Muscle layer of duodenum (tissue), 2 donors: ENCODE measurements around the gene SRR.

Experiments
- H3K27ac ChIP-seq: one replicate; pipeline ENCODE4 v1.7.0; 2013; ENCODE audit warnings: mild to moderate bottlenecking, low read length
- H3K27me3 ChIP-seq: one replicate; pipeline ENCODE4 v1.7.0; 2013; ENCODE audit warnings: low read depth, mild to moderate bottlenecking, control low read depth, low read length
- H3K36me3 ChIP-seq, 2 donors: one replicate each; pipeline ENCODE4 v1.7.0; 2013; ENCODE audit warnings: low read length in 2 of 2, control low read depth in 1 of 2, mild to moderate bottlenecking in 1 of 2; ENCODE audit not compliant: insufficient read depth in 2 of 2, control insufficient read depth in 1 of 2
- H3K4me1 ChIP-seq, 2 donors: one replicate each; pipeline ENCODE4 v1.7.0; 2013; ENCODE audit warnings: low read length in 2 of 2, mild to moderate bottlenecking in 2 of 2, control low read depth in 1 of 2, moderate library complexity in 1 of 2; ENCODE audit not compliant: insufficient read depth in 2 of 2, control insufficient read depth in 1 of 2
- H3K4me3 ChIP-seq, 2 donors: one replicate each; pipeline ENCODE4 v1.7.0; 2013; ENCODE audit warnings: low read length in 2 of 2, low read depth in 1 of 2, mild to moderate bottlenecking in 1 of 2
- H3K9me3 ChIP-seq, 2 donors: one replicate each; pipeline ENCODE4 v1.7.0; 2013; ENCODE audit warnings: low read length in 2 of 2, control low read depth in 1 of 2, mild to moderate bottlenecking in 1 of 2; ENCODE audit not compliant: control insufficient read depth in 1 of 2
- donor health status: healthy.

The SRR gene

GRCh38 chr17:2323629-2324314, 20.0 kb downstream of the SRR start:
- Histone ChIP-seq H3K27me3 (no peaks in the 10 kb centered on the region), H3K36me3 (peaks cover 48 to 54% of the 10 kb centered on the region in 2 donors), H3K9me3 (no peaks in the 10 kb centered on the region), H3K4me3 (no peak overlapping the region), H3K27ac (no peak overlapping the region), H3K4me1 (no peaks in the 10 kb centered on the region)

DNA sequence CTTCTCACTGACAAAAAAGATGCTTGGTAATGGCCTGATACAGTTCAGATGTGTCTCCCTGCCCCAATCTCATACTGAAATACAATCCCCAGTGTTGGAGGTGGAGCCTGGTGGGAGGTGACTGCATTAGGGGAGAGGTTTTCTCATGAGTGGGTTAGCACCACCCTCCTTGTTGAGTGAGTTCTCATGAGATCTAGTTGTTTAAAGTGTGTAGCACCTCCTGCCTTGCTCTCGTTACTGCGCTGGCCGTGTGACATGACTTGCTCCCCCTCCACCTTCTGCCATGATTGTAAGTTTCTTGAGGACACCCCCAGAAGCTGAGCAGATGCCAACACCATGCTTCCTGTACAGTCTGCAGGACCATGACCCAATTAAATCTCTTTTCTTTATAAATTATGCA, 27.6 kb downstream of the SRR start:
- peaks cover 0 to 15% of the 10 kb centered on the region in 2 donors for H3K4me1 ChIP-seq
- no peak overlapping the region for H3K4me3 ChIP-seq
- H3K36me3 ChIP-seq: peaks cover 61 to 80% of the 10 kb centered on the region in 2 donors
- no peak overlapping the region for H3K27ac ChIP-seq
- H3K27me3 ChIP-seq: no peaks in the 10 kb centered on the region
- no peaks in the 10 kb centered on the region for H3K9me3 ChIP-seq

DNA sequence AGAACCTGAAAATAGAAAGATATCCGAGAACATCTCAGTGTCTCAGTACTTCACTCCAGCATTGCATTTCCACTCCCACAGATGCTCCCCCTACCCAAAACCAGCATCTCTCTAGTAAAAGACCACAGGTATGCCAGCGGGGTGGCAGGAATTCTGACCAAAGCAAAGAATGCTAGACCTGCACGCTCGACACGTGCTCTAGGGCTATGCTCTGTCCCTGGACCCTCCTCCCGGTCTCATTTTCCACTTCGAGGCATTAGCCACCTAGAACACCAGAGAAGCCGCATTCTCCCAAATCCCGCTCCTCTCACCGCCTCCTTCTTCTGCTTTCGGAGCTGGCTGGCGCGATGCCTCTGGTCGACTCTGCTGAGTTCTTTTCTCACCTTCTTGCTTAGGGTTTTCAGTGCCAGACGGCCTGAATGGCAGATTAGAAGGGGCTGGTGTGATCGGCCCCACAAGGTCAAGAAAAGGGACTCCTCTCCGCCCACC, 32.0 kb downstream of the SRR start:
- peaks cover 0 to 20% of the 10 kb centered on the region in 2 donors for H3K4me1 ChIP-seq
- H3K4me3 ChIP-seq: peak overlapping the region; percentile 98 to 99
- peak overlapping the region; percentile 79 for H3K27ac ChIP-seq
- no peaks in the 10 kb centered on the region for H3K27me3 ChIP-seq
- peaks cover 37 to 41% of the 10 kb centered on the region in 2 donors for H3K36me3 ChIP-seq
- no peaks in the 10 kb centered on the region for H3K9me3 ChIP-seq

GRCh38 chr17:2336215-2336851, 32.6 kb downstream of the SRR start, which contains the start of gene TSR1:
Gene TSR1, minus strand, starts transcription at chr17:2336457. Its CDS starts 30 bp downstream, at chr17:2336427.
- Histone ChIP-seq H3K9me3 (no peaks in the 10 kb centered on the region), H3K4me1 (peaks cover 0 to 20% of the 10 kb centered on the region in 2 donors), H3K4me3 (peak within 1 kb of the TSS; percentile 98 to 99), H3K27me3 (no peaks in the 10 kb centered on the region), H3K36me3 (peaks cover 33 to 36% of the 10 kb centered on the region in 2 donors), H3K27ac (peak within 1 kb of the TSS; percentile 85)

- Histone ChIP-seq H3K36me3 (peaks cover 29 to 34% of the 10 kb centered on the region in 2 donors), H3K27ac (peak within 1 kb of the TSS; percentile 85), H3K4me1 (peaks cover 0 to 20% of the 10 kb centered on the region in 2 donors), H3K9me3 (no peaks in the 10 kb centered on the region), H3K4me3 (peak within 1 kb of the TSS; percentile 98 to 99), H3K27me3 (no peaks in the 10 kb centered on the region)
These were observed 33.2 kb downstream of the SRR start, which contains the start of gene SGSM2 for GRCh38 chr17:2336852-2337543. Gene SGSM2, plus strand, starts transcription at chr17:2337501. Its CDS starts 188 bp downstream, at chr17:2337689.

DNA sequence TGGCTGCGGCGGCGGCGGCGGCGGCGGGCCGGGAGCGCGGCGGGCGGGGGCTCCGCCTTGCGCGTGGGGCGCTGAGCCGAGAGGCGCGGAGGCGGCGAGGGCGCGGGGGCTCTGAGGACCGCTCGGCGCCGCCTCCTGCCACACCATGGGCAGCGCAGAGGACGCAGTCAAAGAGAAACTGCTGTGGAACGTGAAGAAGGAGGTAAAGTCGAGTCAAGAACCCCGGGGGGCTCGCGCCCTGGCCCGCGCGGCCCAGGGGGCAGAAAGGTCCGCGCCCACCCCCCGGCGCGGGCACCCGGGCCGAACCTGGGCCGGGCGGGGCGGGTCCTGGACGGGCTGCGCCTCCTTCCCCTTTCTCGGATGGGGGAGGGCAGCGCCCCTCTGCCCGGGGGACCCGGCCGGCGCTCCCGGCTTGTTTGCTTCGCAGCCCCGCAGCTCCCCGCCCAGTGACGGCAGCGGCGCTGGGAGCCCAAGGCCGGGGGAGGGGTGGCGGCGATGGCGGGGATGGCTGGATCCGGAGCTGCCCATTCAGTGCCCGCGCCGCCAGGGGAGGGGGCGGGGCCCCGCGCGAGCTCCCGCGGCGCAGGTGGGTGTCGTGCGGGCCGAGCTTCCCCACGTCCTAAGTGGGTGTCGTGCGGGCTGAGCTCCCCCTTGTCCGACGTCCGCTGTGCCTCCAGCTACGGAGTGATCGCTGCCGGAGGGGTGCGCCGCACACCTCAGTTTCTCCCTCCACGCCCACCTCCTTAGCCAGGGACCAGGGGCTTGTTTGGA, 34.0 kb downstream of the SRR start:
- H3K27me3 ChIP-seq: no peaks in the 10 kb centered on the region
- H3K4me3 ChIP-seq: peak overlapping the region; percentile 64 to 99
- H3K27ac ChIP-seq: peak overlapping the region; percentile 1
- peaks cover 24 to 35% of the 10 kb centered on the region in 2 donors for H3K36me3 ChIP-seq
- H3K9me3 ChIP-seq: no peaks in the 10 kb centered on the region
- H3K4me1 ChIP-seq: peaks cover 0 to 20% of the 10 kb centered on the region in 2 donors

DNA sequence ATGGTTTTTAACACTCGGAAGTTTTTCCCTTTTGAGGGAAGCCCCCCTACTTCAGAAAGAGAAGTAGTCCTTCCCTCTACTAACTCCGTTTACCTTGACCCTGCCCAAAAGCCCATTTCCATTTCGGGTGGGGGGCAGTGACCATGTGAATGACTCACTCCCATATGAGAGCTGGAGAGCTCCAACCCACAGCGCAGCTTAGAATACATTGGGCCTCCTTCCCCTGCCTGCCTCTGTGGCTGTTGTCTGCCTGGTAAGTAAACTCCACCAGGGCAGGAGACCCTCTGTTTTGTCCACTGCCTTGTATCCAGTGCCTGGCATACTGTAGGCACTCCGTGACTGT, 34.5 kb downstream of the SRR start:
- no peaks in the 10 kb centered on the region for H3K9me3 ChIP-seq
- H3K27ac ChIP-seq: peak overlapping the region; percentile 1
- peaks cover 0 to 20% of the 10 kb centered on the region in 2 donors for H3K4me1 ChIP-seq
- peaks cover 19 to 31% of the 10 kb centered on the region in 2 donors for H3K36me3 ChIP-seq
- H3K4me3 ChIP-seq: peak overlapping the region; percentile 64 to 99
- H3K27me3 ChIP-seq: no peaks in the 10 kb centered on the region

DNA sequence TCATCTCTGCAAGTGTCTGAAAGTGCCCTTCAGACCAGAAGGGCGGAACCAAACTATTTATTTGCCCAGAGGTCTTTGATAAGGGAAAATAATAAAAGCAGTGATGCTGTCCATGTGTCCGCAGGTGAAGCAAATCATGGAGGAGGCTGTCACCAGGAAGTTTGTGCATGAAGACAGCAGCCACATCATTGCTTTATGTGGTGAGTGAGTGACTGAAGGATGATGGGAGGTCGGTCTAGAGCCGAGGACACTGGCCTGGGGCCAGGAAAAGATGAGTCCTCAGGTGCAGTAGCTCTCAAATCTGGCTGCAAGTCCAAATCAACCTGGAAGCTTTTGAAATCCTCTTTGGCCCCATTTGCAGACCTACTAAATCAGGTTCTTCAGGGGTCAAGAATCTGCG, 39.7 kb downstream of the SRR start:
- Histone ChIP-seq H3K4me1 (peaks cover 4 to 11% of the 10 kb centered on the region in 2 donors), H3K27ac (no peak overlapping the region)

GRCh38 chr17:2344528-2344927, 40.8 kb downstream of the SRR start:
- peaks cover 5 to 11% of the 10 kb centered on the region in 2 donors for H3K4me1 ChIP-seq
- no peak overlapping the region for H3K4me3 ChIP-seq
- no peaks in the 10 kb centered on the region for H3K9me3 ChIP-seq
- H3K27me3 ChIP-seq: no peaks in the 10 kb centered on the region
- H3K36me3 ChIP-seq: peaks cover 0 to 39% of the 10 kb centered on the region in 2 donors
- H3K27ac ChIP-seq: no peak overlapping the region

More for the DNA sequence above, 39.7 kb downstream of the SRR start:
- peaks cover 0 to 39% of the 10 kb centered on the region in 2 donors for H3K36me3 ChIP-seq
- no peaks in the 10 kb centered on the region for H3K9me3 ChIP-seq
- no peaks in the 10 kb centered on the region for H3K27me3 ChIP-seq
- no peak overlapping the region for H3K4me3 ChIP-seq

DNA sequence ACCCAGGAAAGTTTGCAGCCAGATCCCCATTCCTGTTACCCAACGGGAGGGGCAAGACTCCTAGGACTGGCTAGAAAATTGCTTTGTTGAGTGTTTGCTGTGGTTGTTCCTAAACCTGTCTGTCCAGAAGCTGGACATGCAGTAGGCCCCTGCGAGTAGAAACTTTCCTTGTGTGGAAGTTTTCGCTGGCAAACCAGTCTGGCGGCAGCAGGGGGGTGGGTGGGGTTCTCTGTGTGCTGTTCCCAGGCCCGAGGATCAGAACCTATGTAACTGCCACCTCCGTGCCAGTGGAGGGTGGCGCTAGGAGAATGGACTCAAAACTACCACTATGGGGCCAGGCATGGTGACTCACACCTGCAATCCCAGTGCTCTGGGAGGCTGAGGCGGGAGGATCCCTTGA, 42.7 kb downstream of the SRR start:
- H3K4me3 ChIP-seq: no peak overlapping the region
- H3K27ac ChIP-seq: no peak overlapping the region
- no peaks in the 10 kb centered on the region for H3K27me3 ChIP-seq
- peaks cover 5 to 11% of the 10 kb centered on the region in 2 donors for H3K4me1 ChIP-seq
- peaks cover 0 to 40% of the 10 kb centered on the region in 2 donors for H3K36me3 ChIP-seq
- H3K9me3 ChIP-seq: no peaks in the 10 kb centered on the region
